SK-N-SH (cell line): ENCODE results near the gene TIAM2.

Source experiments
- EP300 ChIP-seq, 2 experiments: IDR thresholded peaks; 2 replicates each; pipeline versions ENCODE4 v1.4.0 to v1.6.1; 2012; ENCODE audit warnings: borderline replicate concordance in 1 of 2, low read depth in 1 of 2, low read length in 1 of 2
- FOXJ3 ChIP-seq: sonication (generic); formaldehyde crosslinking; IDR thresholded peaks from 2 replicates; pipeline ENCODE4 v1.5.1; 2020; ENCODE audit warnings: mild to moderate bottlenecking, missing genetic modification reagents
- GABPA ChIP-seq: IDR thresholded peaks from 2 replicates; pipeline ENCODE4 v1.4.0; 2012; ENCODE audit warnings: low read depth, mild to moderate bottlenecking
- NFIC ChIP-seq: IDR thresholded peaks from 2 replicates; pipeline ENCODE4 v1.4.0; 2012; ENCODE audit warnings: borderline replicate concordance
- PBX3 ChIP-seq: IDR thresholded peaks from 2 replicates; pipeline ENCODE4; 2012
- RAD21 ChIP-seq: IDR thresholded peaks from 2 replicates; pipeline ENCODE4 v1.6.1; 2012; ENCODE audit warnings: mild to moderate bottlenecking, low read length
- RCOR1 ChIP-seq: fragments of 150-350 bp; IDR thresholded peaks from 2 replicates; pipeline ENCODE4 v1.6.1; 2017; ENCODE audit warnings: antibody characterized with exemption, low read length
- REST ChIP-seq: IDR thresholded peaks from 2 replicates; pipeline ENCODE4 v1.6.1; 2012; ENCODE audit warnings: mild to moderate bottlenecking, low read depth, low read length, moderate library complexity
- RFX5 ChIP-seq: IDR thresholded peaks from 2 replicates; pipeline ENCODE4 v1.6.1; 2012; ENCODE audit warnings: mild to moderate bottlenecking, improper control_type of control experiment, low read length
- TEAD4 ChIP-seq: IDR thresholded peaks from 2 replicates; pipeline ENCODE4 v1.4.0; 2012; ENCODE audit warnings: mild to moderate bottlenecking, borderline replicate concordance; ENCODE audit not compliant: insufficient read depth
- USF2 ChIP-seq: fragments of 150-350 bp; IDR thresholded peaks from 2 replicates; pipeline ENCODE4 v1.6.1; 2017; ENCODE audit warnings: antibody characterized with exemption, low read length, low read depth, borderline replicate concordance
- YY1 ChIP-seq: IDR thresholded peaks from 2 replicates; pipeline ENCODE4 v1.4.0; 2012; ENCODE audit warnings: low read depth, mild to moderate bottlenecking
- TF ChIP-seq, protein P1 (sequence below): fragments of 200-600 bp; sonication (generic); IDR thresholded peaks from 2 replicates; pipeline ENCODE4 v1.6.1; 2017; ENCODE audit warnings: antibody characterized with exemption, mild to moderate bottlenecking, moderate library complexity
- TF ChIP-seq, protein P2 (sequence below): IDR thresholded peaks from 2 replicates; pipeline ENCODE4 v1.4.0; 2012; ENCODE audit warnings: low read depth, borderline replicate concordance

GRCh38 chr6:155010940-155011339, 15.8 kb downstream of the TIAM2 start:
- TF ChIP-seq FOXJ3 (CRISPR knock-in tag) = no peak
- TF ChIP-seq RFX5 = no peak
- no peak for TF ChIP-seq YY1
- TF ChIP-seq, protein P1, sequence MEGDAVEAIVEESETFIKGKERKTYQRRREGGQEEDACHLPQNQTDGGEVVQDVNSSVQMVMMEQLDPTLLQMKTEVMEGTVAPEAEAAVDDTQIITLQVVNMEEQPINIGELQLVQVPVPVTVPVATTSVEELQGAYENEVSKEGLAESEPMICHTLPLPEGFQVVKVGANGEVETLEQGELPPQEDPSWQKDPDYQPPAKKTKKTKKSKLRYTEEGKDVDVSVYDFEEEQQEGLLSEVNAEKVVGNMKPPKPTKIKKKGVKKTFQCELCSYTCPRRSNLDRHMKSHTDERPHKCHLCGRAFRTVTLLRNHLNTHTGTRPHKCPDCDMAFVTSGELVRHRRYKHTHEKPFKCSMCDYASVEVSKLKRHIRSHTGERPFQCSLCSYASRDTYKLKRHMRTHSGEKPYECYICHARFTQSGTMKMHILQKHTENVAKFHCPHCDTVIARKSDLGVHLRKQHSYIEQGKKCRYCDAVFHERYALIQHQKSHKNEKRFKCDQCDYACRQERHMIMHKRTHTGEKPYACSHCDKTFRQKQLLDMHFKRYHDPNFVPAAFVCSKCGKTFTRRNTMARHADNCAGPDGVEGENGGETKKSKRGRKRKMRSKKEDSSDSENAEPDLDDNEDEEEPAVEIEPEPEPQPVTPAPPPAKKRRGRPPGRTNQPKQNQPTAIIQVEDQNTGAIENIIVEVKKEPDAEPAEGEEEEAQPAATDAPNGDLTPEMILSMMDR = no peak
- no peak for TF ChIP-seq NFIC
- no peak for TF ChIP-seq EP300 (IDR thresholded peaks at IDR 0.05; ENCODE audit: borderline replicate concordance in 1 of 2, low read depth in 1 of 2, low read length in 1 of 2)
- TF ChIP-seq PBX3 = no peak
- TF ChIP-seq REST = no peak
- TF ChIP-seq USF2 = no peak
- TF ChIP-seq RAD21 = no peak
- TF ChIP-seq, protein P2, sequence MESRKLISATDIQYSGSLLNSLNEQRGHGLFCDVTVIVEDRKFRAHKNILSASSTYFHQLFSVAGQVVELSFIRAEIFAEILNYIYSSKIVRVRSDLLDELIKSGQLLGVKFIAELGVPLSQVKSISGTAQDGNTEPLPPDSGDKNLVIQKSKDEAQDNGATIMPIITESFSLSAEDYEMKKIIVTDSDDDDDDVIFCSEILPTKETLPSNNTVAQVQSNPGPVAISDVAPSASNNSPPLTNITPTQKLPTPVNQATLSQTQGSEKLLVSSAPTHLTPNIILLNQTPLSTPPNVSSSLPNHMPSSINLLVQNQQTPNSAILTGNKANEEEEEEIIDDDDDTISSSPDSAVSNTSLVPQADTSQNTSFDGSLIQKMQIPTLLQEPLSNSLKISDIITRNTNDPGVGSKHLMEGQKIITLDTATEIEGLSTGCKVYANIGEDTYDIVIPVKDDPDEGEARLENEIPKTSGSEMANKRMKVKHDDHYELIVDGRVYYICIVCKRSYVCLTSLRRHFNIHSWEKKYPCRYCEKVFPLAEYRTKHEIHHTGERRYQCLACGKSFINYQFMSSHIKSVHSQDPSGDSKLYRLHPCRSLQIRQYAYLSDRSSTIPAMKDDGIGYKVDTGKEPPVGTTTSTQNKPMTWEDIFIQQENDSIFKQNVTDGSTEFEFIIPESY = no peak
- no peak for TF ChIP-seq TEAD4
- no peak for TF ChIP-seq RCOR1
- TF ChIP-seq GABPA = no peak
